ENCODE data around the gene MCM5. TPM values are rescaled to one million over a fixed set of nuclear protein-coding genes. Genes with fewer than 3 reads are reported as not detected.
A peak's percentile ranks its signal among the peaks of the same experiment; 100 is the strongest.

Gene MCM5
- total and polyA plus RNA-seq, 2 of the 13 experiments (the other 11 are each of a cell fraction or from before 2014, with no cell fraction given) = 40.2 to 93.5 TPM

GRCh38 chr22:35352214-35353111, 47.5 kb upstream of the MCM5 start (continued):
- TF ChIP-seq ZMAT3 (CRISPR knock-in tag; conservative IDR thresholded peaks at IDR 0.05) = peak; percentile 43; the same call in 1 of the 2 replicates
- 0 out of 2 replicates have a peak, but pooled peaks have one; percentile 13 for TF ChIP-seq FOXP4 (CRISPR knock-in tag; IDR thresholded peaks at IDR 0.05)
- peak; percentile 30; the same call in 1 of the 2 replicates for TF ChIP-seq SAP130 (CRISPR knock-in tag; IDR thresholded peaks at IDR 0.05; ENCODE audit: low read depth)
- TF ChIP-seq, protein P1, sequence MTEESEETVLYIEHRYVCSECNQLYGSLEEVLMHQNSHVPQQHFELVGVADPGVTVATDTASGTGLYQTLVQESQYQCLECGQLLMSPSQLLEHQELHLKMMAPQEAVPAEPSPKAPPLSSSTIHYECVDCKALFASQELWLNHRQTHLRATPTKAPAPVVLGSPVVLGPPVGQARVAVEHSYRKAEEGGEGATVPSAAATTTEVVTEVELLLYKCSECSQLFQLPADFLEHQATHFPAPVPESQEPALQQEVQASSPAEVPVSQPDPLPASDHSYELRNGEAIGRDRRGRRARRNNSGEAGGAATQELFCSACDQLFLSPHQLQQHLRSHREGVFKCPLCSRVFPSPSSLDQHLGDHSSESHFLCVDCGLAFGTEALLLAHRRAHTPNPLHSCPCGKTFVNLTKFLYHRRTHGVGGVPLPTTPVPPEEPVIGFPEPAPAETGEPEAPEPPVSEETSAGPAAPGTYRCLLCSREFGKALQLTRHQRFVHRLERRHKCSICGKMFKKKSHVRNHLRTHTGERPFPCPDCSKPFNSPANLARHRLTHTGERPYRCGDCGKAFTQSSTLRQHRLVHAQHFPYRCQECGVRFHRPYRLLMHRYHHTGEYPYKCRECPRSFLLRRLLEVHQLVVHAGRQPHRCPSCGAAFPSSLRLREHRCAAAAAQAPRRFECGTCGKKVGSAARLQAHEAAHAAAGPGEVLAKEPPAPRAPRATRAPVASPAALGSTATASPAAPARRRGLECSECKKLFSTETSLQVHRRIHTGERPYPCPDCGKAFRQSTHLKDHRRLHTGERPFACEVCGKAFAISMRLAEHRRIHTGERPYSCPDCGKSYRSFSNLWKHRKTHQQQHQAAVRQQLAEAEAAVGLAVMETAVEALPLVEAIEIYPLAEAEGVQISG (CRISPR knock-in tag; IDR thresholded peaks at IDR 0.05) = peak; percentile 27; the same call in 1 of the 2 replicates
- TF ChIP-seq FOXJ3 (CRISPR knock-in tag; IDR thresholded peaks at IDR 0.05; ENCODE audit: borderline replicate concordance) = no peak
- no peak for TF ChIP-seq JARID2 (CRISPR knock-in tag; IDR thresholded peaks at IDR 0.05; ENCODE audit: insufficient replicate concordance)
- TF ChIP-seq RARG (CRISPR knock-in tag; IDR thresholded peaks at IDR 0.05; ENCODE audit: low read depth) = no peak
- TF ChIP-seq ZFP91 (CRISPR knock-in tag; IDR thresholded peaks at IDR 0.05; ENCODE audit: borderline replicate concordance) = peak; percentile 29; the same call in 1 of the 2 replicates
- TF ChIP-seq ZSCAN25 (CRISPR knock-in tag; IDR thresholded peaks at IDR 0.05) = peak; percentile 66; the same call in 1 of the 2 replicates
- TF ChIP-seq ZNF777 (CRISPR knock-in tag; IDR thresholded peaks at IDR 0.05) = peak; percentile 21; the same call in 1 of the 2 replicates
- TF ChIP-seq HOXA3 (CRISPR knock-in tag; IDR thresholded peaks at IDR 0.05) = 0 out of 2 replicates have a peak, but pooled peaks have one; percentile 17
- TF ChIP-seq ZNF430 (CRISPR knock-in tag; IDR thresholded peaks at IDR 0.05) = no peak
- no peak for TF ChIP-seq ZNF816 (CRISPR knock-in tag; IDR thresholded peaks at IDR 0.05; ENCODE audit: borderline replicate concordance)
- TF ChIP-seq MIER2 (CRISPR knock-in tag; IDR thresholded peaks at IDR 0.05) = no peak
- TF ChIP-seq ZNF768 (CRISPR knock-in tag; IDR thresholded peaks at IDR 0.05) = peak; percentile 55; the same call in 1 of the 2 replicates
- TF ChIP-seq JUN (CRISPR knock-in tag; IDR thresholded peaks at IDR 0.05) = 0 out of 2 replicates have a peak, but pooled peaks have one; percentile 12
- TF ChIP-seq STAG1 (CRISPR knock-in tag; IDR thresholded peaks at IDR 0.05) = peak; percentile 39; the same call in 1 of the 2 replicates
- TF ChIP-seq LBX2 (CRISPR knock-in tag; IDR thresholded peaks at IDR 0.05; ENCODE audit: borderline replicate concordance) = 0 out of 2 replicates have a peak, but pooled peaks have one; percentile 3
- peak; percentile 48; the same call in 1 of the 2 replicates for TF ChIP-seq ZNF329 (CRISPR knock-in tag; IDR thresholded peaks at IDR 0.05; ENCODE audit: low read depth)
- 0 out of 2 replicates have a peak, but pooled peaks have one; percentile 29 for TF ChIP-seq ZNF792 (CRISPR knock-in tag; IDR thresholded peaks at IDR 0.05)
- TF ChIP-seq ZNF343 (CRISPR knock-in tag; IDR thresholded peaks at IDR 0.05) = 0 out of 2 replicates have a peak, but pooled peaks have one; percentile 28
- no peak for TF ChIP-seq ZNF432 (CRISPR knock-in tag; IDR thresholded peaks at IDR 0.05; ENCODE audit: borderline replicate concordance)

Measured in HepG2 (cell line).